Measurements from ENCODE around the gene EIF1AY.

- TF ChIP-seq REST (IDR thresholded peaks at IDR 0.05; ENCODE audit: insufficient read depth in 1 of 2, low read depth in 2 of 2, low read length in 2 of 2) = no peak
- TF ChIP-seq POLR2AphosphoS5 (IDR thresholded peaks at IDR 0.05; ENCODE audit: low read depth, low read length) = no peak
- TF ChIP-seq TAF1 (IDR thresholded peaks at IDR 0.05; ENCODE audit: borderline replicate concordance, insufficient read depth, low read length) = no peak
These were observed 6.1 kb downstream of the EIF1AY start for GRCh38 chrY:20581687-20582086.
